WI38 (cell line): ENCODE measurements around the gene CCDC183.
"Not testable (repeated sequence)": the region's sequence is repeated elsewhere in the genome, so short reads cannot be mapped to it uniquely, and the experiment has no call there.

ENCODE experiments used
- H3K4me3 ChIP-seq: 2 replicates; pipeline ENCODE4 v1.5.1; 2011; ENCODE audit warnings: low read depth, mild to moderate bottlenecking, control low read depth, low read length
- CTCF ChIP-seq: IDR thresholded peaks from 2 replicates; pipeline ENCODE4 v1.5.1; 2012; ENCODE audit warnings: low read depth, mild to moderate bottlenecking, control low read depth, low read length

Gene CCDC183

DNA sequence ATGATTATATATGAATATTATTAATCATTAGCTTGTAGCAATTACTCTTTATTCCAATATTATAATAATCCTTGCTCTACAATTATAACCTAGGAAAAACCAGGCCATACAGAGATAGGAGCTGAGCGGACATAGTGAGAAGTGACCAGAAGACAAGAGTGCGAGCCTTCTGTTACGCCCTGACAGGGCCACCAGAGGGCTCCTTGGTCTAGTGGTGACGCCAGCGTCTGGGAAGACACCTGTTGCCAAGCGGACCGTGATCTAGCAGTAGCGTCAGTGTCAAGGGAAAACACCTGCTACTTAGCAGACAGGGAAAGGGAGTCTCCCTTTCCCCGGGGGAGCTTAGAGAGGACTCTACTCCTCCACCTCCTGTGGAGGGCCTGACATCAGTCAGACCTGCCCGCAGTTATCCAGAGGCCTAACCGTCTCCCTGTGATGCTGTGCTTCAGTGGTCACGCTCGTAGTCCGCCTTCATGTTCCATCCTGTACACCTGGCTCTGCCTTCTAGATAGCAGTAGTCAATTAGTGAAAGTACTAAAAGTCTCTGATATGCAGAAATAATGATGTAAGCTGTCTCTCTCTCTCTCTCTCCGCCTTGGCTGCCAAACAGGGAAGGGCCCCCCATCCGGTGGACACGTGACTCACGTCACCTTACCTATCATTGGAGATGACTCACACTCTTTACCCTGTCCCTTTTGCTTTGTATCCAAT is 29.6 kb upstream of the CCDC183 start:
- TF ChIP-seq CTCF, result 0 out of 2 replicates have a peak, but pooled peaks have one; percentile 11
- not testable (repeated sequence) for H3K4me3 ChIP-seq

DNA sequence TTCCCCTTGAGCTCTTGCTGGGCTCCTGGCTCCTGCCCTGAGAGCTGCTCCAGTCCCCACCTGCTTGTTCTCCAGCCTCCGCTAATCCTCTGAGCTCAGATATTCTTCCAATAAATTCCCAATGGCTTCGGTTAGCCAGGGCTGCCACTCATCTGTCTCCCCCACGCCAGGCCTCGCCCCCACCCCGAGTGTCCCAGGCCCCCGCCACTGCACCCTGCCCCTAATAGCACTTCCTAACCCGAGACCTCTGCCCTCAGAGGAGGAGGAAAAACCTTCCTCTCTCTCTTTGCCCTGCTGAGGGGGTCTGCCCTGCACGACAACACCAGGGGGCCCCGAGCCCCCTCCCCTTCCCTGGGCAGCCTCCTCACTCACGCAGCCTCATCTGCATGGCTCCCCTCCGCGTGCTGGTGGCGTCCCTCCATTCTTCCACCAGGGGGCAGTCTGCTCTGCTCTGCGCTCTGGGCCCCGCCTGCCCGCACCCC is 26.4 kb upstream of the CCDC183 start:
- TF ChIP-seq CTCF, result peak; percentile 46; the same call in 1 of the 2 replicates
- no peak overlapping the region for H3K4me3 ChIP-seq

DNA sequence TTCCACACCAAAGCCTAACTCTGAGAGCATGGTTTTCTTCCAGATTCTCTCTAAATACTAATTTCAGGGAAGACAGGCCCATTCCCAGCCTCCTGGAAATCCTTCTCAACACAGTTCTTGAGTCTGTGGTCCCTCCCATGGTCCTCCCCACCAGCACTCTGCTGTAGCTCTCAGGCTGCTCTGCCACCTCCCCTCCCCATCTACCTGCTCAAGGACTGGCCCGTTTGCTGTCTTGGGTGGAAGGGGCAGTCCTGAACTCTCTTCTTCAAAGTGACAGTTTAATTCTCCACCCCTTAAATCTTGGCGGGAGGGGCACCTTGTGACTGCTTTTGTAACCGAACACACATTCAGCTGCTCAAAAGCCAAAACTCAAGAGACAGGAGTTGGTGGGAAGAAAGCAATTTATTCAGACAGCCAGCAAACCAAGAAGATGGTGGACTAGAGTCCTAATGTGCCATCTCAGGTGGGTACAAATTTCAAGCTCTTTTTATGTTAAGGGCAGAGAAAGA is 24.2 kb upstream of the CCDC183 start:
- no peak for TF ChIP-seq CTCF

DNA sequence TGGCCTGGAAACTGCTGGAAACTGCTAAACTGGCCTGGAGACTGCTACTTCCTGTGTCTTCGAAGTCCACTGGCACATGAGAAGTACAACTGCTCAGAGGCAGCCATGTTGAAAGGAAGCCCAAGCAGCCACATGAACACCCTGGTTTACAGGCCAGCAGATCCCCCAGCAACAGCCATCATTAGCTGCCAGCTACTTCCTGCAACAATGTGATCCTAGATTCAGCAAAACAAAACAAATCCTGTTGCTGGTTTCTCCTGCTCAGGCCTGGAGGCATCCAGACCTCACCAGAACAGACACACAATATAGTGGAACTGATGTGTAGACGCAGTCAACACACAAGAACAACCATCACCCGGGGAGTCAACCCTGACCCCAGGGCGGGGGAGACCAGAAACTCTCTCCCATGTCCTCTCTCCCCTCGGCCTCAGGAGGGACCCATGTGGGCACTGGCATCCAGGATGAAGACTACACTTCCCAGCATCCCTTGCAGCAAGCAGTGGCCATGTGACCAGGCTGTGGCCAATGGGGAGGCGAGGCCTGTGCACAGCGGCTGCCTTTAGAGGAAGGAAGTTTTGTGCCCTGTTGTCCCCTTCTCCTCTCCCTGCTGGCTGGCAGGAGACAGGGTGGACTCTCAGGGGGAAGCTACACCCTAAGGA is 22.6 kb upstream of the CCDC183 start:
- no peak overlapping the region for H3K4me3 ChIP-seq

More for the DNA sequence above, 24.2 kb upstream of the CCDC183 start:
- H3K4me3 ChIP-seq, result no peak overlapping the region

GRCh38 chr9:136774416-136775045 is 21.6 kb upstream of the CCDC183 start:
- no peak for TF ChIP-seq CTCF
- no peak overlapping the region for H3K4me3 ChIP-seq

More for the DNA sequence above, 22.6 kb upstream of the CCDC183 start:
- no peak for TF ChIP-seq CTCF

DNA sequence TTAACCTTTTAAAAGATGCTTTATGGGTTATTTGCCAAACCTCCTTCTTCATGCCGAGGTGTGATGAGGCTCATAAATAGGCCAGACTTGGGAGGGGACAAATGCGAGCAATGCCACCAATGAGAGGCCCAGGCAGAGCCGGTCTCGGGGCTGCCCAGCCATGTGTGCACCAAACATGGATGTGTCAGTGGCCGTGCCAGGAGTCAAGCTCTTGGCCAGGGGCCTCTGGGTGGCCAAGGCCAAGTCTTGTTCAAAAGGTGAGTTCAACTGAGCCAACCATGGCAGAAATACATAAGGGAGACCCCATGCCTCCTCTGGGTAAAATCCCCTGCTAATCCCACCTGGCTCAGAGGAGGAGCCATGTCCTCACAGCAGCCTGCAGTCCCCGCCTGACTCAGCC is 20.9 kb upstream of the CCDC183 start:
- TF ChIP-seq CTCF, result no peak

More for the DNA sequence above, 20.9 kb upstream of the CCDC183 start:
- H3K4me3 ChIP-seq, result no peak overlapping the region
